SW 1271 (cell line): ENCODE results near the gene VWA2.
"Not testable (repeated sequence)": the region's sequence is repeated elsewhere in the genome, so short reads cannot be mapped to it uniquely, and the experiment has no call there.

Source experiments
- DNase-seq, 2 experiments: peaks; one replicate each; lab custom pipeline; 2025; lab: John Stamatoyannopoulos, UW

Gene VWA2

GRCh38 chr10:114319406-114320248 is 80.6 kb downstream of the VWA2 start:
- DNase-seq: no peak

- no peak for DNase-seq
Observed at GRCh38 chr10:114320249-114321116, 81.4 kb downstream of the VWA2 start.

- DNase-seq: no peak
Observed at GRCh38 chr10:114322344-114322743, 83.3 kb downstream of the VWA2 start.

- DNase-seq: no peak
Observed at GRCh38 chr10:114323023-114323422, 84.0 kb downstream of the VWA2 start.

GRCh38 chr10:114326795-114327194 is 87.7 kb downstream of the VWA2 start:
- DNase-seq: no peak

GRCh38 chr10:114327537-114328440 is 88.7 kb downstream of the VWA2 start:
- no peak for DNase-seq

GRCh38 chr10:114328441-114328812 is 89.4 kb downstream of the VWA2 start:
- DNase-seq: no peak

- no peak for DNase-seq
Observed at GRCh38 chr10:114328874-114329273, 89.8 kb downstream of the VWA2 start.

- no peak for DNase-seq
Observed at GRCh38 chr10:114329634-114330365, 90.7 kb downstream of the VWA2 start.

- no peak for DNase-seq
Observed at GRCh38 chr10:114332301-114333192, 93.5 kb downstream of the VWA2 start.

- not testable (repeated sequence) for DNase-seq
Observed at GRCh38 chr10:114333441-114333840, 94.4 kb downstream of the VWA2 start.

- DNase-seq: no peak
Observed at GRCh38 chr10:114334301-114334700, 95.2 kb downstream of the VWA2 start.

GRCh38 chr10:114335614-114336013 is 96.6 kb downstream of the VWA2 start:
- DNase-seq: no peak

GRCh38 chr10:114336823-114337509 is 97.9 kb downstream of the VWA2 start:
- no peak for DNase-seq

- DNase-seq: no peak
Observed at GRCh38 chr10:114337510-114338462, 98.7 kb downstream of the VWA2 start.

- DNase-seq: no peak
Observed at GRCh38 chr10:114340816-114341215, 101.8 kb downstream of the VWA2 start.
